ENCODE data around the gene HYAL3. TPM values are rescaled to one million over a fixed set of nuclear protein-coding genes. Genes with fewer than 3 reads are reported as not detected.

Gene HYAL3
- total RNA-seq, 1 donor from 2014 or later: 6.9 TPM

GRCh38 chr3:50302095-50303012, 3.1 kb upstream of the HYAL3 start:
- no peaks in the 10 kb centered on the region for H3K9me3 Mint-ChIP-seq (ENCODE audit: unreplicated experiment)

GRCh38 chr3:50300681-50301254, 1.6 kb upstream of the HYAL3 start:
- H4K20me1 ChIP-seq (ENCODE audit: insufficient read depth, low read length): no peaks in the 10 kb centered on the region
- peaks cover 17% of the 10 kb centered on the region for H3K4me1 ChIP-seq (ENCODE audit: insufficient read depth, low read length)
- H3K4me3 Mint-ChIP-seq (ENCODE audit: unreplicated experiment): no peak overlapping the region
- H3K9me3 ChIP-seq (ENCODE audit: insufficient read depth, low read depth, low read length): no peaks in the 10 kb centered on the region
- H3K4me3 ChIP-seq (ENCODE audit: insufficient read depth, low read depth, low read length): no peak overlapping the region
- peak overlapping the region; percentile 27 for H2AFZ ChIP-seq (ENCODE audit: low read depth, low read length)
- H3K9ac ChIP-seq (ENCODE audit: low read length): no peak overlapping the region
- peak overlapping the region; percentile 38 for H3K27ac Mint-ChIP-seq (ENCODE audit: unreplicated experiment)
- H3K27me3 ChIP-seq (ENCODE audit: insufficient read depth, low read length): no peaks in the 10 kb centered on the region
- H3K36me3 ChIP-seq (ENCODE audit: insufficient read depth, low read length): no peaks in the 10 kb centered on the region
- no peaks in the 10 kb centered on the region for H3K27me3 Mint-ChIP-seq (ENCODE audit: low read depth, unreplicated experiment)
- peak overlapping the region; percentile 91 for H3K4me2 ChIP-seq (ENCODE audit: low read length)
- peaks cover 1% of the 10 kb centered on the region for H3K36me3 Mint-ChIP-seq (ENCODE audit: low read depth, unreplicated experiment)
- FAIRE-seq (no peak), DNase-seq (ENCODE audit: low read depth) (no peak)
- no peaks in the 10 kb centered on the region for H3K9me3 Mint-ChIP-seq (ENCODE audit: unreplicated experiment)
- TF ChIP-seq EZH2 (IDR thresholded peaks at IDR 0.05; ENCODE audit: insufficient read depth, low read length): no peak
- no peak for TF ChIP-seq CTCF (IDR thresholded peaks at IDR 0.05; ENCODE audit: insufficient read depth, low read depth, low read length)
- H3K27ac ChIP-seq (ENCODE audit: low read depth, low read length): no peak overlapping the region
- H3K4me1 Mint-ChIP-seq (ENCODE audit: low read depth, unreplicated experiment): peaks cover 11% of the 10 kb centered on the region
- H3K79me2 ChIP-seq (ENCODE audit: insufficient read depth, low read length): peaks cover 7% of the 10 kb centered on the region

More at GRCh38 chr3:50302095-50303012, 3.1 kb upstream of the HYAL3 start:
- Mint-ChIP-seq H3K27me3 (ENCODE audit: low read depth, unreplicated experiment) (no peaks in the 10 kb centered on the region), H3K4me1 (ENCODE audit: low read depth, unreplicated experiment) (peaks cover 11% of the 10 kb centered on the region), H3K4me3 (ENCODE audit: unreplicated experiment) (no peak overlapping the region), H3K36me3 (ENCODE audit: low read depth, unreplicated experiment) (peaks cover 4% of the 10 kb centered on the region), H3K27ac (ENCODE audit: unreplicated experiment) (peak overlapping the region; percentile 69)
- H3K4me2 ChIP-seq (ENCODE audit: low read length): no peak overlapping the region
- H3K4me3 ChIP-seq (ENCODE audit: insufficient read depth, low read depth, low read length): no peak overlapping the region
- FAIRE-seq (no peak), DNase-seq (ENCODE audit: low read depth) (no peak)
- H3K9ac ChIP-seq (ENCODE audit: low read length): no peak overlapping the region
- H3K9me3 ChIP-seq (ENCODE audit: insufficient read depth, low read depth, low read length): no peaks in the 10 kb centered on the region
- no peak for TF ChIP-seq CTCF (IDR thresholded peaks at IDR 0.05; ENCODE audit: insufficient read depth, low read depth, low read length)
- no peak for TF ChIP-seq EZH2 (IDR thresholded peaks at IDR 0.05; ENCODE audit: insufficient read depth, low read length)
- H3K27ac ChIP-seq (ENCODE audit: low read depth, low read length): no peak overlapping the region
- H3K27me3 ChIP-seq (ENCODE audit: insufficient read depth, low read length): no peaks in the 10 kb centered on the region
- no peaks in the 10 kb centered on the region for H4K20me1 ChIP-seq (ENCODE audit: insufficient read depth, low read length)
- H3K36me3 ChIP-seq (ENCODE audit: insufficient read depth, low read length): no peaks in the 10 kb centered on the region
- H3K79me2 ChIP-seq (ENCODE audit: insufficient read depth, low read length): peaks cover 5% of the 10 kb centered on the region
- H2AFZ ChIP-seq (ENCODE audit: low read depth, low read length): no peak overlapping the region
- peaks cover 17% of the 10 kb centered on the region for H3K4me1 ChIP-seq (ENCODE audit: insufficient read depth, low read length)

All from astrocyte (in vitro differentiated cells and primary cell).